Stimulated activated naive CD8-positive, alpha-beta T cell treated with anti-CD3 and anti-CD28 coated beads, Interleukin-15, amount 100 ng/mL, for 72 hours (primary cell): Measurements from ENCODE around the gene CNPY4.
"Not testable (repeated sequence)": the region's sequence is repeated elsewhere in the genome, so short reads cannot be mapped to it uniquely, and the experiment has no call there.

Source experiments
- ATAC-seq: fragments of 150-1000 bp; cut with Tn5 transposase; 2 replicates; pipeline ENCODE4 v1.10.0; 2021; ENCODE audit warnings: mild to moderate bottlenecking, moderate library complexity
- DNase-seq, 2 donors: peaks; one replicate each; pipeline ENCODE4 v3.0.0; 2021 to 2022
- H3K27ac Mint-ChIP-seq, 2 donors: one replicate each; pipeline ENCODE4 v1.8.0; 2022; ENCODE audit warnings: mild to moderate bottlenecking in 2 of 2, mixed read lengths in 2 of 2, moderate library complexity in 2 of 2
- H3K27me3 Mint-ChIP-seq: one replicate; pipeline ENCODE4 v1.8.0; 2022; ENCODE audit warnings: mixed read lengths
- H3K4me1 Mint-ChIP-seq: one replicate; pipeline ENCODE4 v1.8.0; 2022; ENCODE audit warnings: mild to moderate bottlenecking, mixed read lengths
- H3K4me3 Mint-ChIP-seq, 2 donors: one replicate each; pipeline ENCODE4 v1.8.0; 2022; ENCODE audit warnings: mild to moderate bottlenecking in 2 of 2, mixed read lengths in 2 of 2, moderate library complexity in 1 of 2
- H3K9me3 Mint-ChIP-seq, 2 donors: one replicate each; pipeline ENCODE4 v1.8.0; 2022; ENCODE audit warnings: mixed read lengths in 2 of 2

The CNPY4 gene

DNA sequence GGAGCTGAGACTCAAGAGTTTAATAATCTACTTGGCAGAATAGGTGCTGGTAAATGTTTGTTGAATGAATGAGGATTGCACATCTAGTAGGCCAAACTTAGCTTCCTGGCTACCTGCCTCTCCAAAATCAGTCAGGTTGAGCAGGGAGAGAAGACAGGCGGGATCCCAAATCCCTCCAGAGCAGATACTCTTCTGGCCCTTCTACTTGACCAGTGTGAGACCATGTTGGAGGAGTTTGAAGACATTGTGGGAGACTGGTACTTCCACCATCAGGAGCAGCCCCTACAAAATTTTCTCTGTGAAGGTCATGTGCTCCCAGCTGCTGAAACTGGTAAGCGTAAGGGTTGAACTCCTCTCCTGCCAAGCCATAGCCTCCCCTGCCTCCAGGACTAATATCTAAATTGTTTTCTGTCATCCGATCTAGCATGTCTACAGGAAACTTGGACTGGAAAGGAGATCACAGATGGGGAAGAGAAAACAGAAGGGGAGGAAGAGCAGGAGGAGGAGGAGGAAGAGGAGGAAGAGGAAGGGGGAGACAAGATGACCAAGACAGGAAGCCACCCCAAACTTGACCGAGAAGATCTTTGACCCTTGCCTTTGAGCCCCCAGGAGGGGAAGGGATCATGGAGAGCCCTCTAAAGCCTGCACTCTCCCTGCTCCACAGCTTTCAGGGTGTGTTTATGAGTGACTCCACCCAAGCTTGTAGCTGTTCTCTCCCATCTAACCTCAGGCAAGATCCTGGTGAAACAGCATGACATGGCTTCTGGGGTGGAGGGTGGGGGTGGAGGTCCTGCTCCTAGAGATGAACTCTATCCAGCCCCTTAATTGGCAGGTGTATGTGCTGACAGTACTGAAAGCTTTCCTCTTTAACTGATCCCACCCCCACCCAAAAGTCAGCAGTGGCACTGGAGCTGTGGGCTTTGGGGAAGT is 5.1 kb downstream of the CNPY4 start:
- H3K4me3 Mint-ChIP-seq: peak overlapping the region; percentile 19
- peaks cover 31% of the 10 kb centered on the region for H3K4me1 Mint-ChIP-seq
- H3K27ac Mint-ChIP-seq: peak overlapping the region; percentile 6 to 65
- H3K27me3 Mint-ChIP-seq: no peaks in the 10 kb centered on the region
- DNase-seq (no peak), ATAC-seq (no peak)
- H3K9me3 Mint-ChIP-seq: no peaks in the 10 kb centered on the region

GRCh38 chr7:100126239-100126930 is 7.0 kb downstream of the CNPY4 start:
- peaks cover 34% of the 10 kb centered on the region for H3K4me1 Mint-ChIP-seq
- no peaks in the 10 kb centered on the region for H3K9me3 Mint-ChIP-seq
- H3K27ac Mint-ChIP-seq: peak overlapping the region; percentile 96 to 99
- peak overlapping the region; percentile 94 to 99 for H3K4me3 Mint-ChIP-seq
- DNase-seq (no peak), ATAC-seq (peak; percentile 49)
- H3K27me3 Mint-ChIP-seq: no peaks in the 10 kb centered on the region

- ATAC-seq (peak; percentile 82), DNase-seq (peak; percentile 93 to 95)
- Mint-ChIP-seq H3K4me3 (peak within 1 kb of the TSS; percentile 94 to 99), H3K27me3 (no peaks in the 10 kb centered on the region), H3K4me1 (peaks cover 42% of the 10 kb centered on the region), H3K9me3 (no peaks in the 10 kb centered on the region), H3K27ac (peak within 1 kb of the TSS; percentile 96 to 99)
Measured at GRCh38 chr7:100126931-100127865, 7.8 kb downstream of the CNPY4 start, which contains the start of gene MBLAC1. Gene MBLAC1 (plus strand): TSS chr7:100126967. CDS start chr7:100127396, 429 bp downstream.

DNA sequence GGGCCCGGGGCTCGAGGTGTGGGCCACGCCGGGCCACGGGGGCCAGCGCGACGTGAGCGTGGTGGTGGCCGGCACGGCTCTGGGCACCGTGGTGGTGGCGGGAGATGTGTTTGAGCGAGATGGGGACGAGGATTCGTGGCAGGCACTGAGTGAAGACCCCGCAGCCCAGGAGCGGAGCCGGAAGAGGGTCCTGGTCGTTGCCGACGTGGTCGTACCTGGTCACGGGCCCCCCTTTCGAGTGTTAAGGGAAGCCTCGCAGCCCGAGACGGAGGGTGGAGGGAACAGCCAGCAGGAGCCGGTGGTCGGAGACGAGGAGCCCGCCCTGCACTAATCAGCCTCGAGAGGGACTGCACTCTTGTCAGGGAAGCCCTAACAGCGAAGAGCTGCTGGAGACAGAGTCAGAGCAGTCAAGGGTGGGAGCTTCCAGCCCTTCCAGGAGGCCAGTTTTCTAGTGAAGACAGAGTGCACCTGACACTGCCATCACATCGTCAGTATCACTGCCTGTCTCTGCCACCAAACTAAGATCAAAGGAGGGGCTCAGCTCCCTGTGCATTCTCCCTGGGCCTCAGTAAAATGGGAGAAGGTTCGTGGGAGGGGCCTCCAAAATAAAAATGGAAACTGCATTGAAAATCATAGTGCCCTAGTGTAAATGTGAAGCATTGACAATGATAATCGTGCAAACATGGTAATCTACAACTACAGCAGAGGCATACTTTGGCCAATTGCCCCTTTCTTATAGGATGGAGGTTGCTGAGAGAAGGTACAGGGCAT is 8.6 kb downstream of the CNPY4 start:
- peak; percentile 42 to 54 for DNase-seq
- H3K27me3 Mint-ChIP-seq: no peaks in the 10 kb centered on the region
- peaks cover 49% of the 10 kb centered on the region for H3K4me1 Mint-ChIP-seq
- ATAC-seq: peak; percentile 30
- peak overlapping the region; percentile 94 to 99 for H3K4me3 Mint-ChIP-seq
- peak overlapping the region; percentile 61 to 76 for H3K27ac Mint-ChIP-seq
- H3K9me3 Mint-ChIP-seq: no peaks in the 10 kb centered on the region

DNA sequence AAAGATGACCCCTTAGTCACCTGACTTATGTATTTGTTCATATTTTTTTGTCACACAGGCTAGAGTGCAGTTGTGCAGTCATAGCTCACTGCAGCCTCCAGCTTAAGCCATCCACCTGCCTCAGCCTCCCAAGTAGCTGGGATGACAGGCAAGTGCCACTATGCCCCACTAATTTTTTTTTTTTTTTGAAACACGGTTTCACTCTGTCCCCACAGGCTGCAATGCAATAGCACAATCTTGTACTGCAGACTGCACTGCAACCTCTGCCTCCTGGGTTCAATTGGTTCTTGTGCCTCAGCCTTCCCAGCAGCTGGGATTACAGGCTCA is 9.2 kb downstream of the CNPY4 start:
- no peak overlapping the region for H3K27ac Mint-ChIP-seq
- DNase-seq: no peak
- no peak for ATAC-seq
- H3K4me3 Mint-ChIP-seq: peak overlapping the region; percentile 94 to 99
- H3K27me3 Mint-ChIP-seq: no peaks in the 10 kb centered on the region
- no peaks in the 10 kb centered on the region for H3K9me3 Mint-ChIP-seq
- peaks cover 49% of the 10 kb centered on the region for H3K4me1 Mint-ChIP-seq

DNA sequence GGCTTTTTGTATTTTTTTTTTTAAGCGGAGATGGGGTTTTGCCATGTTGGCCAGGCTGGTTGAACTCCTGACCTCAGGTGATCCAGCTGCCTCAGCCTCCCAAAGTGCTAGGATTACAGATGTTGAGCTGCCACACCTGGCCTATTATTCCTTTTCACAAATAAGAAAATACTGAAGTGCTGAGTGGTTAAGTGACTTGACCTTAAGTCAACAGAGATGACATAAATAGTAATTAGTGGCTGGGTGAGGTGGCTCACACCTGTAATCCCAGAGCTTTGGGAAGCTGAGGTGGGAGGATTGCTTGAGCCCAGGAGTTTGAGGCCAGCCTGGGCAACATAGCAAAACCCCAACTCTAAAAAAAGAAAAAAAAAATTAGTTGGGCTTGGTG is 10.8 kb downstream of the CNPY4 start:
- not testable (repeated sequence) for H3K27ac Mint-ChIP-seq, ATAC-seq, DNase-seq, H3K27me3 Mint-ChIP-seq, H3K9me3 Mint-ChIP-seq, H3K4me3 Mint-ChIP-seq
- peaks cover 38% of the 10 kb centered on the region for H3K4me1 Mint-ChIP-seq

- peak overlapping the region in 1 of 2 donors; percentile 62 for H3K27ac Mint-ChIP-seq
- H3K4me3 Mint-ChIP-seq: peak overlapping the region; percentile 60 to 69
- ATAC-seq (no peak), DNase-seq (peak; percentile 82 to 84)
- no peaks in the 10 kb centered on the region for H3K27me3 Mint-ChIP-seq
- peaks cover 32% of the 10 kb centered on the region for H3K4me1 Mint-ChIP-seq
- H3K9me3 Mint-ChIP-seq: no peaks in the 10 kb centered on the region
Measured at GRCh38 chr7:100130608-100131453, 11.4 kb downstream of the CNPY4 start.

DNA sequence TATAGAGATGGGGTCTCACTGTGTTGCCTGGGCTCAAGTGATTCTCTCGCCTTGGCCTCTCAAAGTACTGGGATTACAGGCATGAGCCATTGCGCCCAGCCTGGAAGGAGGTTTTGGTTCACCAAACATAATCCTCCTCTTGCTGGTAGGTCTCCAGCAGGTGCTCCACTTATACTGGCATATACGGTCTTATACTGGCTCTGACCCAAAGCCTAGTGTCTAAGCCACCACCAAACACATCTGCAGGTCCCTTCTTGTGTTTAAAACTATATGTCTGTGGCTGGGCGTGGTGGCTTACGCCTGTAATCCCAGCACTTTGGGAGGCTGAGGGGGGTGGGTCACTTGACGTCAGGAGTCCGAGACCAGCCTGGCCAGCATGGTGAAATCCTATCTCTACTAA is 12.7 kb downstream of the CNPY4 start:
- Mint-ChIP-seq H3K27me3 (no peaks in the 10 kb centered on the region), H3K4me1 (peaks cover 28% of the 10 kb centered on the region), H3K9me3 (no peaks in the 10 kb centered on the region), H3K27ac (no peak overlapping the region), H3K4me3 (no peak overlapping the region)
- DNase-seq (no peak), ATAC-seq (no peak)

- H3K27me3 Mint-ChIP-seq: no peaks in the 10 kb centered on the region
- no peak overlapping the region for H3K4me3 Mint-ChIP-seq
- H3K27ac Mint-ChIP-seq: no peak overlapping the region
- peak; percentile 56 to 69 for DNase-seq
- peak; percentile 78 for ATAC-seq
- peaks cover 30% of the 10 kb centered on the region for H3K4me1 Mint-ChIP-seq
- H3K9me3 Mint-ChIP-seq: no peaks in the 10 kb centered on the region
Measured at GRCh38 chr7:100132697-100133151, 13.3 kb downstream of the CNPY4 start.

GRCh38 chr7:100137851-100138760 is 18.7 kb downstream of the CNPY4 start:
- Mint-ChIP-seq H3K27me3 (no peaks in the 10 kb centered on the region), H3K4me3 (no peak overlapping the region), H3K27ac (peak overlapping the region in 1 of 2 donors; percentile 19), H3K4me1 (peaks cover 18% of the 10 kb centered on the region), H3K9me3 (no peaks in the 10 kb centered on the region)
- ATAC-seq: no peak
- no peak for DNase-seq

GRCh38 chr7:100141555-100141949 is 22.1 kb downstream of the CNPY4 start:
- Mint-ChIP-seq H3K4me3 (no peak overlapping the region), H3K27me3 (no peaks in the 10 kb centered on the region), H3K4me1 (peaks cover 18% of the 10 kb centered on the region), H3K27ac (no peak overlapping the region), H3K9me3 (no peaks in the 10 kb centered on the region)
- no peak for DNase-seq
- ATAC-seq: no peak

GRCh38 chr7:100142461-100142860 is 23.0 kb downstream of the CNPY4 start:
- no peak for DNase-seq
- H3K27me3 Mint-ChIP-seq: no peaks in the 10 kb centered on the region

DNA sequence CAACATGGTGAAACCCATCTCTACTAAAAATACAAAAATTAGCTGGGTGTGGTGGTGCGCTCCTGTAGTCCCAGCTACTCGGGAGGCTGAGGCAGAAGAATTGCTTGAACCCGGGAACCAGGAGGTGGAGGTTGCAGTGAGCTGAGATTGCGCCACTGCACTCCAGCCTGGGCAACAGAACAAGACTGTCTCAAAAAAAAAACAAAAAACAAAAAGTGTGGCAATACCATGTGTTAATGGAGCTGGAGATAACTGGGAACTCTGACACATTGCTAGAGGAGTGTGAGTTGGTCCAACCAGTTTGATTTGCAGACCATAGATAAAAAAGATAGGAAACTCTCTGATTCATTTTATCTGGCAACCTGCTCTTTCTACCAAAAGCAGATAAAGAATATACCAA is 26.9 kb downstream of the CNPY4 start:
- not testable (repeated sequence) for H3K27me3 Mint-ChIP-seq, H3K27ac Mint-ChIP-seq, DNase-seq, ATAC-seq, H3K9me3 Mint-ChIP-seq, H3K4me3 Mint-ChIP-seq
- H3K4me1 Mint-ChIP-seq: peaks cover 26% of the 10 kb centered on the region

More at GRCh38 chr7:100142461-100142860, 23.0 kb downstream of the CNPY4 start:
- no peak for ATAC-seq
- Mint-ChIP-seq H3K27ac (no peak overlapping the region), H3K4me3 (no peak overlapping the region), H3K9me3 (no peaks in the 10 kb centered on the region), H3K4me1 (peaks cover 18% of the 10 kb centered on the region)
